ENCODE results near the gene DOK1.

The DOK1 gene

DNA sequence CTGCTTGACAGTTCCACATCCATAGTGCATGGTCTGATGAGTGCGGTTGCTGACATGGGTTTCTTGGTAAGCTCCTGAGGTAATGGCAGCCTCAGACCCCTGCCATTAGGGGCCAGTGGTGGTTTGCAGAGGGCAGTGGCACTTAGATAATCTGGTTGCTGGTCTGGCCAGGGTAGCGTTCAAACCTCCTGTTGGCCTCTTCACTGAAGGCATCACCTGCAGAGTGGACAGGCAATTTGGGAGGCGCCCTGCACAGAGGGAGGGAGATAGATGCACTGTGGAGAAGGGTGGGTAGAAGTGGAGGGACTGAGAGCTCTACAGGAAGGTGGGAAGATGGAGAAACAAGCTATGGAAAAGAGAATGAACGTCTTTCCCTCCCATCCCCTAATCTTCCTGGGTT, 21.1 kb upstream of the DOK1 start:
- no peak overlapping the region for H2BK12ac ChIP-seq (ENCODE audit: low read length)
- H3K18ac ChIP-seq (ENCODE audit: low read length): no peak overlapping the region
- H2BK120ac ChIP-seq (ENCODE audit: insufficient read depth, low read length, poor library complexity): no peak overlapping the region
- no peak overlapping the region for H3K4ac ChIP-seq (ENCODE audit: low read depth, low read length)
- no CpG with 5 or more reads among the region's 4 CpGs for WGBS (ENCODE audit: extremely low coverage, insufficient coverage, insufficient read length)
- H2AK5ac ChIP-seq (ENCODE audit: low read length): no peak overlapping the region
- H3K27ac ChIP-seq (ENCODE audit: low read depth, low read length): no peak overlapping the region
- H3K9ac ChIP-seq (ENCODE audit: low read length): no peak overlapping the region
- no peak overlapping the region for H2BK5ac ChIP-seq (ENCODE audit: low read depth, low read length, poor library complexity)
- H3K4me1 ChIP-seq (ENCODE audit: control insufficient read depth in 1 of 2, insufficient read depth in 2 of 2, low read length in 2 of 2): peaks cover 9% of the 10 kb centered on the region in 2 experiments
- H3K4me3 ChIP-seq (ENCODE audit: low read depth, low read length): no peak overlapping the region
- no peaks in the 10 kb centered on the region for H3K9me3 ChIP-seq (ENCODE audit: insufficient read depth, low read depth, low read length)
- no peak overlapping the region for H4K12ac ChIP-seq (ENCODE audit: low read depth, low read length)
- no peak overlapping the region for H4K91ac ChIP-seq (ENCODE audit: low read depth, low read length)
- H3K79me1 ChIP-seq (ENCODE audit: low read length): peaks cover 11% of the 10 kb centered on the region
- peaks cover 11% of the 10 kb centered on the region for H3K79me2 ChIP-seq (ENCODE audit: control insufficient read depth, insufficient read depth, low read length, poor library complexity)
- no peak overlapping the region for H3K4me2 ChIP-seq (ENCODE audit: low read length)
- no peak overlapping the region for H4K8ac ChIP-seq (ENCODE audit: low read depth, low read length)
- H3K27me3 ChIP-seq (ENCODE audit: insufficient read depth, low read length): no peaks in the 10 kb centered on the region
- H3K23ac ChIP-seq (ENCODE audit: low read length): no peak overlapping the region
- DNase-seq: no peak
- no peak overlapping the region for H2AFZ ChIP-seq (ENCODE audit: insufficient read depth, low read length, poor library complexity)
- H3K36me3 ChIP-seq (ENCODE audit: control insufficient read depth in 1 of 2, insufficient read depth in 2 of 2, low read length in 2 of 2): peaks cover 12 to 18% of the 10 kb centered on the region in 2 experiments
- H3K14ac ChIP-seq (ENCODE audit: low read length): no peak overlapping the region

DNA sequence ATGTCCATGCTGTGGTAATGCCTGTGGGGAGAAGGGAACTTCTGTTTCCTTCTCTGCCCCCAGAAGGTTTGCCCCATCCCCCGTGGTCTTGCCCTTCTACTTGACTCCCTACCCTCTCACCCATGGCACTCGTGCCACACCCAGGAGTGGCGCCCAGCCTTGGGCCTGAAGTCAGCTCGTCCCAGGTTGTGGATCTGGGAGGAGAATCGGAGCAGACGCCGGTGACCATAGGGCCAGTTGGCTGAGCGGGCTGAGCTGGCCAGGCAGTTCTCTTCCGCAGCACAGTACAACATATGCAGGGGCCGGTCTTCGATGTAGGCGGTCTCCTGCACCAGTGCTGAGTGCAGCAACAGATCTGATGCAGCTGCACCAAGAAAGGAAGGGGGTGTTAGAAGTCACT, 20.1 kb upstream of the DOK1 start:
- no peak overlapping the region for H3K23ac ChIP-seq (ENCODE audit: low read length)
- no peak overlapping the region for H2AFZ ChIP-seq (ENCODE audit: insufficient read depth, low read length, poor library complexity)
- no peaks in the 10 kb centered on the region for H3K9me3 ChIP-seq (ENCODE audit: insufficient read depth, low read depth, low read length)
- peaks cover 7% of the 10 kb centered on the region for H3K79me1 ChIP-seq (ENCODE audit: low read length)
- no peaks in the 10 kb centered on the region for H3K27me3 ChIP-seq (ENCODE audit: insufficient read depth, low read length)
- no peak overlapping the region for H3K18ac ChIP-seq (ENCODE audit: low read length)
- H4K12ac ChIP-seq (ENCODE audit: low read depth, low read length): no peak overlapping the region
- H3K9ac ChIP-seq (ENCODE audit: low read length): no peak overlapping the region
- no peak for DNase-seq
- no peak overlapping the region for H4K8ac ChIP-seq (ENCODE audit: low read depth, low read length)
- H3K27ac ChIP-seq (ENCODE audit: low read depth, low read length): no peak overlapping the region
- H3K79me2 ChIP-seq (ENCODE audit: control insufficient read depth, insufficient read depth, low read length, poor library complexity): peaks cover 5% of the 10 kb centered on the region
- no peak overlapping the region for H3K14ac ChIP-seq (ENCODE audit: low read length)
- H3K36me3 ChIP-seq (ENCODE audit: control insufficient read depth in 1 of 2, insufficient read depth in 2 of 2, low read length in 2 of 2): peaks cover 12 to 18% of the 10 kb centered on the region in 2 experiments
- no CpG with 5 or more reads among the region's 12 CpGs for WGBS (ENCODE audit: extremely low coverage, insufficient coverage, insufficient read length)
- H2BK12ac ChIP-seq (ENCODE audit: low read length): no peak overlapping the region
- no peak overlapping the region for H2BK5ac ChIP-seq (ENCODE audit: low read depth, low read length, poor library complexity)
- no peak overlapping the region for H3K4me3 ChIP-seq (ENCODE audit: low read depth, low read length)
- H3K4me2 ChIP-seq (ENCODE audit: low read length): no peak overlapping the region
- peaks cover 6% of the 10 kb centered on the region in 2 experiments for H3K4me1 ChIP-seq (ENCODE audit: control insufficient read depth in 1 of 2, insufficient read depth in 2 of 2, low read length in 2 of 2)
- H2BK120ac ChIP-seq (ENCODE audit: insufficient read depth, low read length, poor library complexity): no peak overlapping the region
- no peak overlapping the region for H2AK5ac ChIP-seq (ENCODE audit: low read length)
- no peak overlapping the region for H3K4ac ChIP-seq (ENCODE audit: low read depth, low read length)
- no peak overlapping the region for H4K91ac ChIP-seq (ENCODE audit: low read depth, low read length)

DNA sequence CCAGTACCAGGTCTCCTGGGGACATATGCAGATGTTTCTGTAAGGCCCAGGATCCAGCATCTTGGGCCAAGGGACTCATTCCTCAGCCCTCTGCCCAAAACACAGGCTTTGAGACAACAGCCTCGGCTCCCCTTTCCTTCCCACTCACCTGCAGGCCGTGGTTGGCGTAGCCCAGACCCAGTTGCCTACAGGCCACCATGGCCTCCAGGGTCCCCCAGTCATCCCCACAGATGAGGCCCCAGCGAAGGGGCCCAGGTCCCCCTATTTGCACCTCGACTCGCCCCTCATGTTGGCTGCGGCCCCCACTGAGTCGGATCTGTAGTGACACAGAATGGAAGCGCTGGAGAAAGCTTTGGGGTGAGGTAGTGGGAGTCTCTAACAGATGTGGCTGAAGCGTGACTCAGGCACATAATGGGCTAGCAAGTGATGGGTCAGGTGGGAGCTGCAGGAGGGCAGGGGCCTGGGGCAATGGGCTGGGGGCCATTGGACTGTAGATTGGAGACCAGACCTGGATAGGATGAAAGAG, 19.0 kb upstream of the DOK1 start:
- no peaks in the 10 kb centered on the region for H3K9me3 ChIP-seq (ENCODE audit: insufficient read depth, low read depth, low read length)
- no peak overlapping the region for H2BK5ac ChIP-seq (ENCODE audit: low read depth, low read length, poor library complexity)
- no peak overlapping the region for H3K4me2 ChIP-seq (ENCODE audit: low read length)
- no peak overlapping the region for H3K23ac ChIP-seq (ENCODE audit: low read length)
- no peak overlapping the region for H3K14ac ChIP-seq (ENCODE audit: low read length)
- H3K9ac ChIP-seq (ENCODE audit: low read length): no peak overlapping the region
- H4K8ac ChIP-seq (ENCODE audit: low read depth, low read length): no peak overlapping the region
- no peak overlapping the region for H2BK120ac ChIP-seq (ENCODE audit: insufficient read depth, low read length, poor library complexity)
- no peaks in the 10 kb centered on the region for H3K79me2 ChIP-seq (ENCODE audit: control insufficient read depth, insufficient read depth, low read length, poor library complexity)
- no peak overlapping the region for H2AFZ ChIP-seq (ENCODE audit: insufficient read depth, low read length, poor library complexity)
- H3K4me1 ChIP-seq (ENCODE audit: control insufficient read depth in 1 of 2, insufficient read depth in 2 of 2, low read length in 2 of 2): peaks cover 5% of the 10 kb centered on the region in 2 experiments
- H4K91ac ChIP-seq (ENCODE audit: low read depth, low read length): no peak overlapping the region
- DNase-seq: no peak
- H3K4ac ChIP-seq (ENCODE audit: low read depth, low read length): no peak overlapping the region
- no peak overlapping the region for H2BK12ac ChIP-seq (ENCODE audit: low read length)
- no peaks in the 10 kb centered on the region for H3K79me1 ChIP-seq (ENCODE audit: low read length)
- no peak overlapping the region for H4K12ac ChIP-seq (ENCODE audit: low read depth, low read length)
- peaks cover 12 to 18% of the 10 kb centered on the region in 2 experiments for H3K36me3 ChIP-seq (ENCODE audit: control insufficient read depth in 1 of 2, insufficient read depth in 2 of 2, low read length in 2 of 2)
- no peak overlapping the region for H3K27ac ChIP-seq (ENCODE audit: low read depth, low read length)
- WGBS (ENCODE audit: extremely low coverage, insufficient coverage, insufficient read length): no CpG with 5 or more reads among the region's 10 CpGs
- no peak overlapping the region for H3K18ac ChIP-seq (ENCODE audit: low read length)
- H2AK5ac ChIP-seq (ENCODE audit: low read length): no peak overlapping the region
- H3K4me3 ChIP-seq (ENCODE audit: low read depth, low read length): no peak overlapping the region
- H3K27me3 ChIP-seq (ENCODE audit: insufficient read depth, low read length): no peaks in the 10 kb centered on the region

DNA sequence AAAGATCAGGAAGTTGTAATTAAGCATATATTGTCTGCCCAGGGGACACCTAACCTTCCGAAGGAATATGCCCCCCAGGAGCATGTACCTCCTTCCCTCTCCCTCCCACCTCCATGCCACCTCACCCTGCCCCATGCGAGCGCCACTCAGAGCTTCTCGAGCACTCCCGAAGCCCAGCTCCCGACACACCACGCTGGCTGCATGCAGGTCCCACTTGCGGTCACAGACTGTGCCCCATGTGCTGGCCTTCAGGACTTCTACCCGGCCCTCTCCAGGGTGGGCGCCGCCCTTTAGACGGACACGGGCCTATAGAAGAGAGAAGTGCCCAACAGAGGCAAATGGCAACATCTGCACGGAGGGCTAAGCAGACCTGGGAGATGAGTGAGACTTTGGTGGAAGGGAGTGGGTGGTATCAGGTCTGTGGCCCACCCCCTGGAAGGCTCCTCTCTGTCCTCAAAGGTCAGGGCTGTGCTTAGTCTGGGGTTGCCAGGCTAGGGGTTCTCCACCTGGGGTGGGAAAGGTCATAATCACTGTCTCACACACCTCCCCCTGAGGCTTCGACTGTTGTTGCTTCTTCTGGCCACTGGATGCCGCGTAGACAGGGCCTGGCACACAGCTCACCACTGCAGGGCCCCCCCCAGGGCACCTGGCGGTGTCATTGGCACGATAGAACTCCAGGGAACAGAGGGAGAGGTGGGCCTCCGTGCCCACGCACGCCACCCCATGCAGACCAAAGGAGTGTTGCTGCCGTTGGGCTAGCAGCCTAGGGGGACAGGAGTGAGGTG, 18.2 kb upstream of the DOK1 start:
- Histone ChIP-seq H2BK5ac (ENCODE audit: low read depth, low read length, poor library complexity) (no peak overlapping the region), H2BK12ac (ENCODE audit: low read length) (no peak overlapping the region), H3K18ac (ENCODE audit: low read length) (no peak overlapping the region), H3K27ac (ENCODE audit: low read depth, low read length) (no peak overlapping the region), H3K23ac (ENCODE audit: low read length) (no peak overlapping the region), H3K4ac (ENCODE audit: low read depth, low read length) (no peak overlapping the region), H3K79me2 (ENCODE audit: control insufficient read depth, insufficient read depth, low read length, poor library complexity) (no peaks in the 10 kb centered on the region), H3K4me3 (ENCODE audit: low read depth, low read length) (no peak overlapping the region), H3K4me1 (ENCODE audit: control insufficient read depth in 1 of 2, insufficient read depth in 2 of 2, low read length in 2 of 2) (no peaks in the 10 kb centered on the region), H3K79me1 (ENCODE audit: low read length) (no peaks in the 10 kb centered on the region), H2AFZ (ENCODE audit: insufficient read depth, low read length, poor library complexity) (no peak overlapping the region), H4K12ac (ENCODE audit: low read depth, low read length) (no peak overlapping the region), H3K27me3 (ENCODE audit: insufficient read depth, low read length) (no peaks in the 10 kb centered on the region), H2AK5ac (ENCODE audit: low read length) (no peak overlapping the region), H2BK120ac (ENCODE audit: insufficient read depth, low read length, poor library complexity) (no peak overlapping the region), H3K36me3 (ENCODE audit: control insufficient read depth in 1 of 2, insufficient read depth in 2 of 2, low read length in 2 of 2) (peaks cover 12 to 17% of the 10 kb centered on the region in 2 experiments), H3K9me3 (ENCODE audit: insufficient read depth, low read depth, low read length) (no peaks in the 10 kb centered on the region), H3K14ac (ENCODE audit: low read length) (no peak overlapping the region), H4K8ac (ENCODE audit: low read depth, low read length) (no peak overlapping the region), H3K4me2 (ENCODE audit: low read length) (no peak overlapping the region), H4K91ac (ENCODE audit: low read depth, low read length) (no peak overlapping the region), H3K9ac (ENCODE audit: low read length) (no peak overlapping the region)
- no peak for DNase-seq
- no CpG with 5 or more reads among the region's 23 CpGs for WGBS (ENCODE audit: extremely low coverage, insufficient coverage, insufficient read length)
